Measurements from ENCODE around the gene PSMC5. TPM values are rescaled to one million over a fixed set of nuclear protein-coding genes. Genes with fewer than 3 reads are reported as not detected.
A peak's percentile ranks its signal among the peaks of the same experiment; 100 is the strongest.

Gene PSMC5
- total RNA-seq, 6 donors from 2014 or later: 55.2 to 118 (median 88.1) TPM

- Histone ChIP-seq H3K27ac (peak overlapping the region in 3 of 4 donors; percentile 14 to 50 (median 30)), H3K36me3 (peaks cover 58 to 100% (median 94%) of the 10 kb centered on the region in 4 donors), H3K4me1 (peaks cover 0 to 6% (median 2%) of the 10 kb centered on the region in 4 donors), H3K9me3 (no peaks in the 10 kb centered on the region), H3K4me3 (no peak overlapping the region), H3K27me3 (no peaks in the 10 kb centered on the region)
- ATAC-seq (ENCODE audit: low FRiP score in 2 of 2): peak in 1 of 2 donors; percentile 38
- no peak for TF ChIP-seq POLR2A (IDR thresholded peaks at IDR 0.05)
- TF ChIP-seq POLR2AphosphoS5 (IDR thresholded peaks at IDR 0.05): no peak
- no peak for TF ChIP-seq EP300 (IDR thresholded peaks at IDR 0.05)
- TF ChIP-seq, protein P1, sequence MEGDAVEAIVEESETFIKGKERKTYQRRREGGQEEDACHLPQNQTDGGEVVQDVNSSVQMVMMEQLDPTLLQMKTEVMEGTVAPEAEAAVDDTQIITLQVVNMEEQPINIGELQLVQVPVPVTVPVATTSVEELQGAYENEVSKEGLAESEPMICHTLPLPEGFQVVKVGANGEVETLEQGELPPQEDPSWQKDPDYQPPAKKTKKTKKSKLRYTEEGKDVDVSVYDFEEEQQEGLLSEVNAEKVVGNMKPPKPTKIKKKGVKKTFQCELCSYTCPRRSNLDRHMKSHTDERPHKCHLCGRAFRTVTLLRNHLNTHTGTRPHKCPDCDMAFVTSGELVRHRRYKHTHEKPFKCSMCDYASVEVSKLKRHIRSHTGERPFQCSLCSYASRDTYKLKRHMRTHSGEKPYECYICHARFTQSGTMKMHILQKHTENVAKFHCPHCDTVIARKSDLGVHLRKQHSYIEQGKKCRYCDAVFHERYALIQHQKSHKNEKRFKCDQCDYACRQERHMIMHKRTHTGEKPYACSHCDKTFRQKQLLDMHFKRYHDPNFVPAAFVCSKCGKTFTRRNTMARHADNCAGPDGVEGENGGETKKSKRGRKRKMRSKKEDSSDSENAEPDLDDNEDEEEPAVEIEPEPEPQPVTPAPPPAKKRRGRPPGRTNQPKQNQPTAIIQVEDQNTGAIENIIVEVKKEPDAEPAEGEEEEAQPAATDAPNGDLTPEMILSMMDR (IDR thresholded peaks at IDR 0.05): no peak
- WGBS, 2 donors: 66 to 70% methylated on average over 21 of the region's 21 CpGs
- no peak for DNase-seq
Measured at GRCh38 chr17:63819585-63820537, 7.4 kb upstream of the PSMC5 start.

- no peaks in the 10 kb centered on the region for H3K9me3 ChIP-seq
- TF ChIP-seq EP300 (IDR thresholded peaks at IDR 0.05): no peak
- no peak for TF ChIP-seq POLR2A (IDR thresholded peaks at IDR 0.05)
- TF ChIP-seq, protein P1 (IDR thresholded peaks at IDR 0.05): no peak
- no peak for TF ChIP-seq POLR2AphosphoS5 (IDR thresholded peaks at IDR 0.05)
- WGBS, 2 donors: 84 to 93% methylated on average over 10 of the region's 10 CpGs
- no peaks in the 10 kb centered on the region for H3K27me3 ChIP-seq
- peaks cover 5 to 10% (median 8%) of the 10 kb centered on the region in 4 donors for H3K4me1 ChIP-seq
- no peak for ATAC-seq (ENCODE audit: low FRiP score in 2 of 2)
- peaks cover 49 to 96% (median 90%) of the 10 kb centered on the region in 4 donors for H3K36me3 ChIP-seq
- H3K4me3 ChIP-seq: no peak overlapping the region
- no peak for DNase-seq
- peak overlapping the region in 1 of 4 donors; percentile 8 for H3K27ac ChIP-seq
Measured at GRCh38 chr17:63820963-63821561, 6.2 kb upstream of the PSMC5 start.

DNA sequence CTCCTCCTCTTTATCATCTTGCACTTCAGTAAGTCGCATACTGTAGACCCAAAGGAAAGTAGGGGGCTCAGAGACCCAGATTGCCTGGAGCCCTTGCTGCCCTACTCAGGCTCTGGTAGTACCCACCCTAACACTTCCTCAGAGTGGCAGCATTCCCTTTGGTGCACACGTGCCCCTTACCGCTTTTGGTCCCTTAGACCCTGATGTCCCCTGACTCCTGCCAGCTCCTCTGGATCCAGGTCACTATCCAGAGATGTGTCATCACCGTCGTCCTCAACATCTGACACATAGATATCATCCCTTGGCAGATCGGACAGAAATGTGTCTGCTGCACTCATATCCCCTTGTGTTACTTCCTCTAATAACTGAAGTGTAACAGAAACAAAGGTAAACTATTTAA is 5.4 kb upstream of the PSMC5 start:
- Histone ChIP-seq H3K27me3 (no peaks in the 10 kb centered on the region), H3K27ac (peak overlapping the region in 1 of 4 donors; percentile 8), H3K9me3 (no peaks in the 10 kb centered on the region), H3K4me1 (peaks cover 9 to 13% (median 13%) of the 10 kb centered on the region in 4 donors), H3K4me3 (no peak overlapping the region), H3K36me3 (peaks cover 46 to 88% (median 82%) of the 10 kb centered on the region in 4 donors)
- no peak for ATAC-seq (ENCODE audit: low FRiP score in 2 of 2)
- no peak for DNase-seq
- WGBS, 2 donors: 82 to 89% methylated on average over 6 of the region's 6 CpGs
- TF ChIP-seq EP300 (IDR thresholded peaks at IDR 0.05): no peak
- TF ChIP-seq POLR2AphosphoS5 (IDR thresholded peaks at IDR 0.05): no peak
- TF ChIP-seq POLR2A (IDR thresholded peaks at IDR 0.05): no peak
- TF ChIP-seq, protein P1 (IDR thresholded peaks at IDR 0.05): no peak

- Histone ChIP-seq H3K27ac (no peak overlapping the region), H3K4me3 (no peak overlapping the region), H3K9me3 (no peaks in the 10 kb centered on the region), H3K27me3 (no peaks in the 10 kb centered on the region), H3K4me1 (peaks cover 9 to 13% (median 13%) of the 10 kb centered on the region in 4 donors), H3K36me3 (peaks cover 39 to 81% (median 76%) of the 10 kb centered on the region in 4 donors)
- TF ChIP-seq, protein P1 (IDR thresholded peaks at IDR 0.05): no peak
- TF ChIP-seq POLR2A (IDR thresholded peaks at IDR 0.05) (no peak), POLR2AphosphoS5 (IDR thresholded peaks at IDR 0.05) (no peak), EP300 (IDR thresholded peaks at IDR 0.05) (no peak)
- ATAC-seq (ENCODE audit: low FRiP score in 2 of 2): no peak
- no peak for DNase-seq
Measured at GRCh38 chr17:63822537-63822936, 4.7 kb upstream of the PSMC5 start.
